Ascending aorta (tissue), 2 donors: ENCODE data around the gene STAMBPL1. TPM values are rescaled to one million over a fixed set of nuclear protein-coding genes. Genes with fewer than 3 reads are reported as not detected.

Source experiments
- DNase-seq, 2 donors: peaks; one replicate each; pipeline ENCODE4 v3.0.0-alpha.2; 2019; ENCODE audit warnings: low spot score in 2 of 2
- H3K27ac ChIP-seq, 2 donors: fragments of 200-600 bp; sonication (generic); one replicate each; pipeline ENCODE4 v1.5.1; 2016 to 2017; ENCODE audit warnings: mild to moderate bottlenecking in 1 of 2
- H3K27me3 ChIP-seq: fragments of 200-600 bp; sonication (generic); one replicate; pipeline ENCODE4 v1.5.1; 2017
- H3K36me3 ChIP-seq, 2 donors: fragments of 200-600 bp; sonication (generic); one replicate each; pipeline ENCODE4 v1.5.1; 2016
- H3K4me1 ChIP-seq, 2 donors: fragments of 200-600 bp; sonication (generic); one replicate each; pipeline ENCODE4 v1.5.1; 2016 to 2017; ENCODE audit warnings: mild to moderate bottlenecking in 1 of 2
- H3K4me3 ChIP-seq, 2 donors: fragments of 200-600 bp; sonication (generic); one replicate each; pipeline ENCODE4 v1.5.1; 2016 to 2017; ENCODE audit warnings: mild to moderate bottlenecking in 1 of 2
- H3K9me3 ChIP-seq, 2 donors: fragments of 200-600 bp; sonication (generic); one replicate each; pipeline ENCODE4 v1.5.1; 2016
- intact Hi-C: fragments of 100-400 bp; cut with DNase I; formaldehyde crosslinking; loops from one replicate; pipeline ENCODE4 v1.15.1; 2023
- total RNA-seq: library from RNA; depleted of rRNA; stranded (reverse); fragments of >200 nt; gene quantifications from one replicate; pipeline ENCODE4 v1.1.0, GENCODE V29; 2016
- TF ChIP-seq, protein P1 (sequence below), 3 experiments: fragments of 200-600 bp in 2 of 3; fragments of 450-650 bp in 1 of 3; sonication (generic) in 2 of 3; IDR thresholded peaks; one replicate each; pipeline ENCODE4 v1.5.1; 2016 to 2019; ENCODE audit warnings: antibody characterized with exemption in 3 of 3, mild to moderate bottlenecking in 1 of 3, moderate library complexity in 1 of 3

The STAMBPL1 gene
- total RNA-seq = 37.0 TPM

DNA sequence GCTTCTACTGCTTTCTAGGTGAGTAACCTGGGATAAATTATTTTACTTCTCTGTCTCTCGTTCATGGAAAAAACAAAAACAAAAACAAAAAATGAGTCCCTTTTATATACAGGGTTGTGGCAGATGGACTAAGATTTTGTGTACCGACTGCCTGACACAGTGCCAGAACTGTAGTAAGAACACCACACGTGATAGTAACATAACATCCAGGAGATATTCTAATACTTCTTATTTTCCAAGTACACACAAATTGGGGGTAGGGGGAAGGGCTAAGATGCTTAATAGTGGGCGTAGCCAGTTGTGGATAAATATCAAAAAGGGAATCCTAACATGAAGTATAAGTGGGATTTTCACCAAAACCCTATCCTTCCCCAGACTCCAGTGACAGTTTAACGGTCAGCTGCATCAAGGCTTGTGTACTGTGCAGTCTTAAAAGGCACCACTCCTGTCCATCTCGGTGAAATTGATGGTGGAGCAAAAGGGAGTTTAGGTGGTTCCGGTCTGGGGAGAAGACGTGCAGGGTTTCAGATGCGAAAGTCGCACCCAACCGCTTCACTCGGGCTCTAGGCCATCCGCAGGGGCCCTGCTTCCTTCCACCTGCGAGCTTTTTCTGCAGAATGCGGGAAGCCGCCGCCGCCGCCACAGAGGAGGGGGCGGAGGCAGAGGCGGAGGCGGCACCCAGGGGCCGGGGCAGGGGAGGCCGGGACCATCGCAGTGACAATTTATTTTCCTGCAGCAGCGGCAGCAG, at the start of gene STAMBPL1:
TSS of gene STAMBPL1 (plus strand) at position 712 of the 748 bp plus-strand sequence. CDS start 21,464 bp downstream, outside the sequence.
- Histone ChIP-seq H3K4me1 (peaks cover 0 to 12% of the 10 kb centered on the region in 2 donors), H3K27me3 (no peaks in the 10 kb centered on the region), H3K4me3 (peak within 1 kb of the TSS; percentile 81 to 90), H3K27ac (peak within 1 kb of the TSS; percentile 76 to 85), H3K36me3 (no peaks in the 10 kb centered on the region), H3K9me3 (no peaks in the 10 kb centered on the region)
- TF ChIP-seq, protein P1, sequence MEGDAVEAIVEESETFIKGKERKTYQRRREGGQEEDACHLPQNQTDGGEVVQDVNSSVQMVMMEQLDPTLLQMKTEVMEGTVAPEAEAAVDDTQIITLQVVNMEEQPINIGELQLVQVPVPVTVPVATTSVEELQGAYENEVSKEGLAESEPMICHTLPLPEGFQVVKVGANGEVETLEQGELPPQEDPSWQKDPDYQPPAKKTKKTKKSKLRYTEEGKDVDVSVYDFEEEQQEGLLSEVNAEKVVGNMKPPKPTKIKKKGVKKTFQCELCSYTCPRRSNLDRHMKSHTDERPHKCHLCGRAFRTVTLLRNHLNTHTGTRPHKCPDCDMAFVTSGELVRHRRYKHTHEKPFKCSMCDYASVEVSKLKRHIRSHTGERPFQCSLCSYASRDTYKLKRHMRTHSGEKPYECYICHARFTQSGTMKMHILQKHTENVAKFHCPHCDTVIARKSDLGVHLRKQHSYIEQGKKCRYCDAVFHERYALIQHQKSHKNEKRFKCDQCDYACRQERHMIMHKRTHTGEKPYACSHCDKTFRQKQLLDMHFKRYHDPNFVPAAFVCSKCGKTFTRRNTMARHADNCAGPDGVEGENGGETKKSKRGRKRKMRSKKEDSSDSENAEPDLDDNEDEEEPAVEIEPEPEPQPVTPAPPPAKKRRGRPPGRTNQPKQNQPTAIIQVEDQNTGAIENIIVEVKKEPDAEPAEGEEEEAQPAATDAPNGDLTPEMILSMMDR (IDR thresholded peaks at IDR 0.05) = no peak
- peak in 1 of 2 donors; percentile 69 for DNase-seq
- intact Hi-C loops = loop anchor here (5.0 kb wide), 3 partner anchors 42 to 113 kb away; partner anchors contain the start of gene FAS

DNA sequence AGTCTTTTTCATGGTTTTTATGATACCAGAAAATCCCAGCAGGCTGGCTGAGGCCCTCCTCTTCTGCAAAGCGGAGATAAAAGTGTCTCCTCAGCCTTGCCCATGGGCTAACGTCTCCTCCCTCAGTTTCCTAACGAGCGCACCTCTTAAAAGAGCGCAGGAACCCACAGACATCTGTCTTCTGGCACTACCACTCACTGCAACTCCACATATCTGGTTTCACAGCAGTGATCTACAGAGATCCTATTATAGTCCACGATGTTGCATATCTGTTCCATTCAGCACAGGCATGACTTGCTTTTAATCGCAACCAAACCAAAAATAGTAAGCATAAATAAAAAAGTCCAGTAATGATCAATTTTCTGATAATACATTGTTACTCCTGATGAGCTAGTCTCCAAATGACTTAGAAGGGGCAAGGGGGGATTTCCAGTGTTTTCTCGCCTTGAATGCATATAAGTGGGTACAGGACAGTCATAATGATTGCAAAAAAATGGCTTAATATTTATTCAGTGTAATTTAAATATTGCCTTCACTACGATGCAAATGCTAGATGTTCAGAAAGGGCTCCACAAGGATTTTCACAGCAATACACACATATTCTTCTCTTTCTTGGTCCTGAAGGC, 49.3 kb upstream of the STAMBPL1 start:
- H3K9me3 ChIP-seq = no peaks in the 10 kb centered on the region
- TF ChIP-seq, protein P1 (IDR thresholded peaks at IDR 0.05) = no peak
- H3K27me3 ChIP-seq = no peaks in the 10 kb centered on the region
- H3K36me3 ChIP-seq = no peaks in the 10 kb centered on the region
- no peak overlapping the region for H3K4me3 ChIP-seq
- H3K4me1 ChIP-seq = no peaks in the 10 kb centered on the region
- no peak overlapping the region for H3K27ac ChIP-seq
- no peak for DNase-seq
- intact Hi-C loops = no loop called here

- H3K27me3 ChIP-seq = no peaks in the 10 kb centered on the region
- H3K27ac ChIP-seq = no peak overlapping the region
- H3K4me1 ChIP-seq = peaks cover 0 to 3% of the 10 kb centered on the region in 2 donors
- intact Hi-C loops = no loop called here
- DNase-seq = no peak
- no peaks in the 10 kb centered on the region for H3K9me3 ChIP-seq
- H3K4me3 ChIP-seq = no peak overlapping the region
- TF ChIP-seq, protein P1 (IDR thresholded peaks at IDR 0.05) = no peak
- no peaks in the 10 kb centered on the region for H3K36me3 ChIP-seq
Observed at GRCh38 chr10:88831709-88832108, 48.3 kb upstream of the STAMBPL1 start.

DNA sequence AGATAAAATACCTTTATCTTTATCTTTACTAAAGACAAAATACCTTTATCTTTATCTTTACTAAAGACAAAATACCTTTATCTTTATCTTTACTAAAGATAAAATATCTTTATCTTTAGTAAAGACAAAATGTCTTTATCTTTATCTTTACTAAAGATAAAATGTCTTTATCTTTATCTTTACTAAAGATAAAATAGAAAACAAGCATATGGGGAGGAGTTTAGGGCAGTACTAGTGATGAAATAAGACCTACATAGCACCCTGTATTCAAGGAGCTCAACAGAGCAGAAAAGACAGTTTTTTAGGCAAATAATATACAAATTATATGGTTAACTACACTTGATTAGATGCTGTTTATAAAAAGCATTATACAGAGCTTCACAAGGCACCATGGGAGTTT, 47.7 kb upstream of the STAMBPL1 start:
- Histone ChIP-seq H3K4me3 (no peak overlapping the region), H3K4me1 (peaks cover 0 to 3% of the 10 kb centered on the region in 2 donors), H3K9me3 (no peaks in the 10 kb centered on the region), H3K27me3 (no peaks in the 10 kb centered on the region), H3K27ac (no peak overlapping the region), H3K36me3 (no peaks in the 10 kb centered on the region)
- intact Hi-C loops = no loop called here
- TF ChIP-seq, protein P1 (IDR thresholded peaks at IDR 0.05) = no peak
- no peak for DNase-seq

GRCh38 chr10:88833156-88833555, 46.9 kb upstream of the STAMBPL1 start:
- TF ChIP-seq, protein P1 (IDR thresholded peaks at IDR 0.05) = no peak
- intact Hi-C loops = no loop called here
- Histone ChIP-seq H3K36me3 (no peaks in the 10 kb centered on the region), H3K27ac (no peak overlapping the region), H3K4me3 (no peak overlapping the region), H3K27me3 (no peaks in the 10 kb centered on the region), H3K9me3 (no peaks in the 10 kb centered on the region), H3K4me1 (peaks cover 0 to 3% of the 10 kb centered on the region in 2 donors)
- DNase-seq = no peak
